ENCODE measurements around the gene SMIM36. TPM values are rescaled to one million over a fixed set of nuclear protein-coding genes. Genes with fewer than 3 reads are reported as not detected.

The SMIM36 gene
- total and polyA plus RNA-seq, 2 of the 8 experiments (the other 6 are each of a cell fraction or from before 2014, with no cell fraction given): not detected

DNA sequence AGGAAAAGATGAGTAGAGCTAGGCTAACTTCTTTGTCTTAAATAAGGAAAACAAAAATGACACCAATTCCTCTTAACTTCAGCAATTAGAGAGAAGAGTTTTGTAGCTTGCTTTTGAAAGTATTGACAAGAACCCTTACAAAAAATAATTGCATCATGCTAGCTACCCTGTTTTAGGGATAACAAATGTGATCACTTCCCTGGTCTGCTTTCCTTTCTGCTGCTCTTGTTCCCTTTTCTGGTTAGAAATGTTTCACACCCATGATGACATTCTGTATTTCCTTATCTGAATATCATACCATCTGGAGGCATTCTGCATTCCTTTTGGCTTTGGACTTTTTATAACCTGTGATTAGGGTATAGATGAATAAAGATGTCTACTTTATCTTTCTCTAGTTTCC lies 9.9 kb upstream of the SMIM36 start:
- Histone ChIP-seq H3K4me1 (replicated peaks in 1 of 4; ENCODE audit: control insufficient read depth in 3 of 4, insufficient read depth in 4 of 4, low read length in 3 of 4) (no peaks in the 10 kb centered on the region), H2AFZ (ENCODE audit: low read length) (no peak overlapping the region), H2AK5ac (ENCODE audit: low read depth, low read length) (no peak overlapping the region), H4K8ac (ENCODE audit: extremely low read depth, insufficient read depth, low read length) (no peak overlapping the region), H2BK12ac (ENCODE audit: low read depth, low read length) (no peak overlapping the region), H2BK15ac (ENCODE audit: low read length) (no peak overlapping the region), H2BK5ac (ENCODE audit: low read depth, low read length) (no peak overlapping the region), H3K9me3 (ENCODE audit: insufficient read depth in 2 of 2, low read depth in 1 of 2, low read length in 1 of 2) (no peaks in the 10 kb centered on the region), H4K20me1 (replicated peaks in 1 of 2; ENCODE audit: control insufficient read depth in 1 of 2, insufficient read depth in 2 of 2, low read length in 2 of 2) (no peaks in the 10 kb centered on the region), H3K9ac (replicated peaks in 1 of 4; ENCODE audit: extremely low read depth in 1 of 4, low read depth in 3 of 4, low read length in 3 of 4) (no peak overlapping the region), H2BK20ac (ENCODE audit: low read length) (no peak overlapping the region), H4K5ac (ENCODE audit: insufficient read length, low read depth, low read length) (no peak overlapping the region), H3K27me3 (replicated peaks in 1 of 4; ENCODE audit: control insufficient read depth in 3 of 4, extremely low read depth in 1 of 4, insufficient read depth in 3 of 4, low read length in 3 of 4) (no peaks in the 10 kb centered on the region), H3K18ac (ENCODE audit: extremely low read depth, low read length) (no peak overlapping the region), H3K4ac (replicated peaks; ENCODE audit: insufficient read length, low read depth, low read length) (no peak overlapping the region), H3K36me3 (ENCODE audit: control insufficient read depth in 2 of 4, insufficient read depth in 4 of 4, low read length in 3 of 4) (no peaks in the 10 kb centered on the region), H2BK120ac (replicated peaks; ENCODE audit: low read depth, low read length) (no peak overlapping the region), H3K79me2 (ENCODE audit: control insufficient read depth in 1 of 2, insufficient read depth in 2 of 2, low read length in 2 of 2) (no peaks in the 10 kb centered on the region), H3K23me2 (ENCODE audit: low read depth, low read length) (no peaks in the 10 kb centered on the region; the same call in 1 of the 2 replicates), H3K56ac (replicated peaks; ENCODE audit: insufficient read length, low read depth, low read length) (no peak overlapping the region), H3K4me2 (ENCODE audit: insufficient read depth in 1 of 2, low read depth in 2 of 2, low read length in 2 of 2) (no peak overlapping the region), H3K4me3 (ENCODE audit: extremely low read depth in 1 of 4, insufficient read depth in 2 of 4, low read depth in 3 of 4, low read length in 4 of 4) (no peak overlapping the region), H4K91ac (replicated peaks; ENCODE audit: insufficient read length, low read length) (no peak overlapping the region), H3K79me1 (ENCODE audit: low read depth, low read length) (no peaks in the 10 kb centered on the region), H3K14ac (ENCODE audit: insufficient read length) (no peak overlapping the region), H3K23ac (ENCODE audit: insufficient read length) (no peak overlapping the region), H3K27ac (ENCODE audit: low read depth, low read length) (no peak overlapping the region)
- ChIA-PET POLR2A (ENCODE audit: partially characterized antibody) (no interaction called here), CTCF (ENCODE audit: partially characterized antibody) (interaction anchor here (0.6 to 1.3 kb wide), 4 partner anchors 81 to 606 kb away, joined by 3 to 5 read pairs (median 4); no protein-coding TSS in a partner anchor)
- TF ChIP-seq EZH2 (IDR thresholded peaks at IDR 0.05; ENCODE audit: low read depth, low read length, severe bottlenecking): no peak
- TF ChIP-seq CHD2 (IDR thresholded peaks at IDR 0.05; ENCODE audit: low read length): no peak
- no peak for TF ChIP-seq TAF7 (optimal IDR thresholded peaks at IDR 0.05; ENCODE audit: borderline replicate concordance, low read depth, low read length)
- no peak for TF ChIP-seq PHF8 (conservative IDR thresholded peaks at IDR 0.05; ENCODE audit: low read depth, low read length)
- no peak for TF ChIP-seq EP300 (IDR thresholded peaks at IDR 0.05; ENCODE audit: borderline replicate concordance in 1 of 2, low read depth in 2 of 2, low read length in 2 of 2)
- DNase-seq (ENCODE audit: low read depth in 1 of 2, low spot score in 2 of 2): no peak
- no peak for FAIRE-seq

Data from H1 (cell line).